Breast epithelium (tissue), 3 donors: ENCODE results near the gene GHITM.

Experiments used
- CTCF ChIP-seq, 3 donors: fragments of 450-650 bp; IDR thresholded peaks; one replicate each; pipeline ENCODE4 v1.5.1; 2016 to 2017; ENCODE audit warnings: antibody characterized with exemption in 3 of 3, mild to moderate bottlenecking in 3 of 3, moderate library complexity in 3 of 3
- POLR2A ChIP-seq: fragments of 450-650 bp; IDR thresholded peaks from one replicate; pipeline ENCODE4 v1.6.1; 2016; ENCODE audit warnings: antibody characterized with exemption, mild to moderate bottlenecking, moderate library complexity
- POLR2AphosphoS5 ChIP-seq, 3 donors: sonication (generic); formaldehyde crosslinking; IDR thresholded peaks; one replicate each; pipeline ENCODE4 v1.6.1; 2017; ENCODE audit warnings: antibody characterized with exemption in 3 of 3

- no peak for TF ChIP-seq CTCF (IDR thresholded peaks at IDR 0.05)
- TF ChIP-seq POLR2AphosphoS5 (IDR thresholded peaks at IDR 0.05), result no peak
- TF ChIP-seq POLR2A, result no peak
Measured at GRCh38 chr10:84197643-84198042, 58.3 kb downstream of the GHITM start.
